Neural cell (in vitro differentiated cells): ENCODE measurements around the gene CHN1.

Experiments used
- EP300 ChIP-seq: fragments of 450-650 bp; conservative IDR thresholded peaks from 2 replicates; pipeline ENCODE4 v1.6.1; 2014; ENCODE audit warnings: antibody characterized with exemption, mild to moderate bottlenecking, moderate library complexity; ENCODE audit not compliant: poor library complexity, severe bottlenecking
- EZH2 ChIP-seq: fragments of 200-600, 300-800 bp; shearing (Covaris generic), sonication (generic); IDR thresholded peaks from 2 replicates; pipeline ENCODE4 v1.6.1; 2014; ENCODE audit warnings: antibody characterized with exemption, low read length, borderline replicate concordance, mild to moderate bottlenecking; ENCODE audit not compliant: insufficient read depth, poor library complexity, severe bottlenecking
- MXI1 ChIP-seq: fragments of 450-650 bp; conservative IDR thresholded peaks from 2 replicates; pipeline ENCODE4 v1.6.1; 2014; ENCODE audit warnings: antibody characterized with exemption, mild to moderate bottlenecking; ENCODE audit not compliant: poor library complexity, severe bottlenecking
- POLR2AphosphoS5 ChIP-seq: IDR thresholded peaks from 2 replicates; pipeline ENCODE4 v1.6.1; 2012
- RAD21 ChIP-seq: fragments of 450-650 bp; conservative IDR thresholded peaks from 2 replicates; pipeline ENCODE4 v1.6.1; 2014; ENCODE audit warnings: antibody characterized with exemption, mild to moderate bottlenecking, moderate library complexity
- SMC3 ChIP-seq: fragments of 450-650 bp; conservative IDR thresholded peaks from 2 replicates; pipeline ENCODE4 v1.6.1; 2014; ENCODE audit warnings: antibody characterized with exemption, mild to moderate bottlenecking, moderate library complexity; ENCODE audit not compliant: poor library complexity
- TAF1 ChIP-seq: IDR thresholded peaks from 2 replicates; pipeline ENCODE4 v1.6.1; 2012; ENCODE audit warnings: low read depth
- TF ChIP-seq, protein P1 (sequence below): fragments of 450-650 bp; IDR thresholded peaks from 2 replicates; pipeline ENCODE4 v1.5.1; 2014; ENCODE audit warnings: antibody characterized with exemption, mild to moderate bottlenecking, moderate library complexity; ENCODE audit not compliant: poor library complexity, severe bottlenecking
- TF ChIP-seq, protein P2 (sequence below): IDR thresholded peaks from 2 replicates; pipeline ENCODE4 v1.6.1; 2012; ENCODE audit warnings: borderline replicate concordance

- TF ChIP-seq, protein P1, sequence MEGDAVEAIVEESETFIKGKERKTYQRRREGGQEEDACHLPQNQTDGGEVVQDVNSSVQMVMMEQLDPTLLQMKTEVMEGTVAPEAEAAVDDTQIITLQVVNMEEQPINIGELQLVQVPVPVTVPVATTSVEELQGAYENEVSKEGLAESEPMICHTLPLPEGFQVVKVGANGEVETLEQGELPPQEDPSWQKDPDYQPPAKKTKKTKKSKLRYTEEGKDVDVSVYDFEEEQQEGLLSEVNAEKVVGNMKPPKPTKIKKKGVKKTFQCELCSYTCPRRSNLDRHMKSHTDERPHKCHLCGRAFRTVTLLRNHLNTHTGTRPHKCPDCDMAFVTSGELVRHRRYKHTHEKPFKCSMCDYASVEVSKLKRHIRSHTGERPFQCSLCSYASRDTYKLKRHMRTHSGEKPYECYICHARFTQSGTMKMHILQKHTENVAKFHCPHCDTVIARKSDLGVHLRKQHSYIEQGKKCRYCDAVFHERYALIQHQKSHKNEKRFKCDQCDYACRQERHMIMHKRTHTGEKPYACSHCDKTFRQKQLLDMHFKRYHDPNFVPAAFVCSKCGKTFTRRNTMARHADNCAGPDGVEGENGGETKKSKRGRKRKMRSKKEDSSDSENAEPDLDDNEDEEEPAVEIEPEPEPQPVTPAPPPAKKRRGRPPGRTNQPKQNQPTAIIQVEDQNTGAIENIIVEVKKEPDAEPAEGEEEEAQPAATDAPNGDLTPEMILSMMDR = no peak
- TF ChIP-seq RAD21 = no peak
- no peak for TF ChIP-seq SMC3
- TF ChIP-seq POLR2AphosphoS5 = no peak
- TF ChIP-seq EZH2 = no peak
- no peak for TF ChIP-seq MXI1
- TF ChIP-seq EP300 = no peak
- TF ChIP-seq, protein P2, sequence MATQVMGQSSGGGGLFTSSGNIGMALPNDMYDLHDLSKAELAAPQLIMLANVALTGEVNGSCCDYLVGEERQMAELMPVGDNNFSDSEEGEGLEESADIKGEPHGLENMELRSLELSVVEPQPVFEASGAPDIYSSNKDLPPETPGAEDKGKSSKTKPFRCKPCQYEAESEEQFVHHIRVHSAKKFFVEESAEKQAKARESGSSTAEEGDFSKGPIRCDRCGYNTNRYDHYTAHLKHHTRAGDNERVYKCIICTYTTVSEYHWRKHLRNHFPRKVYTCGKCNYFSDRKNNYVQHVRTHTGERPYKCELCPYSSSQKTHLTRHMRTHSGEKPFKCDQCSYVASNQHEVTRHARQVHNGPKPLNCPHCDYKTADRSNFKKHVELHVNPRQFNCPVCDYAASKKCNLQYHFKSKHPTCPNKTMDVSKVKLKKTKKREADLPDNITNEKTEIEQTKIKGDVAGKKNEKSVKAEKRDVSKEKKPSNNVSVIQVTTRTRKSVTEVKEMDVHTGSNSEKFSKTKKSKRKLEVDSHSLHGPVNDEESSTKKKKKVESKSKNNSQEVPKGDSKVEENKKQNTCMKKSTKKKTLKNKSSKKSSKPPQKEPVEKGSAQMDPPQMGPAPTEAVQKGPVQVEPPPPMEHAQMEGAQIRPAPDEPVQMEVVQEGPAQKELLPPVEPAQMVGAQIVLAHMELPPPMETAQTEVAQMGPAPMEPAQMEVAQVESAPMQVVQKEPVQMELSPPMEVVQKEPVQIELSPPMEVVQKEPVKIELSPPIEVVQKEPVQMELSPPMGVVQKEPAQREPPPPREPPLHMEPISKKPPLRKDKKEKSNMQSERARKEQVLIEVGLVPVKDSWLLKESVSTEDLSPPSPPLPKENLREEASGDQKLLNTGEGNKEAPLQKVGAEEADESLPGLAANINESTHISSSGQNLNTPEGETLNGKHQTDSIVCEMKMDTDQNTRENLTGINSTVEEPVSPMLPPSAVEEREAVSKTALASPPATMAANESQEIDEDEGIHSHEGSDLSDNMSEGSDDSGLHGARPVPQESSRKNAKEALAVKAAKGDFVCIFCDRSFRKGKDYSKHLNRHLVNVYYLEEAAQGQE = no peak
- TF ChIP-seq TAF1 = no peak
Observed at GRCh38 chr2:174805803-174806202, 199.4 kb downstream of the CHN1 start.
